Activated CD8-positive, alpha-beta memory T cell treated with anti-CD3 and anti-CD28 coated beads for 36 hours (primary cell): ENCODE measurements around the gene PROSER2. TPM values are rescaled to one million over a fixed set of nuclear protein-coding genes. Genes with fewer than 3 reads are reported as not detected.

ENCODE experiments used
- CTCF ChIA-PET: fragments of 350-600 bp; sonication (Branson Sonifier 250); formaldehyde crosslinking; loops from one replicate; lab custom pipeline; 2021; ENCODE audit warnings: antibody characterized with exemption; lab: Charles Lee
- POLR2A ChIA-PET: fragments of 350-600 bp; sonication (Branson Sonifier 250); formaldehyde crosslinking; loops from one replicate; lab custom pipeline; 2021; ENCODE audit warnings: antibody characterized with exemption; lab: Charles Lee
- total RNA-seq, 2 experiments: library from RNA; stranded (reverse); gene quantifications; one replicate each; pipeline ENCODE4 v1.2.3, GENCODE V29; 2021

PROSER2 gene
- total RNA-seq, 2 experiments from 2014 or later, result 1.4 to 1.6 TPM

DNA sequence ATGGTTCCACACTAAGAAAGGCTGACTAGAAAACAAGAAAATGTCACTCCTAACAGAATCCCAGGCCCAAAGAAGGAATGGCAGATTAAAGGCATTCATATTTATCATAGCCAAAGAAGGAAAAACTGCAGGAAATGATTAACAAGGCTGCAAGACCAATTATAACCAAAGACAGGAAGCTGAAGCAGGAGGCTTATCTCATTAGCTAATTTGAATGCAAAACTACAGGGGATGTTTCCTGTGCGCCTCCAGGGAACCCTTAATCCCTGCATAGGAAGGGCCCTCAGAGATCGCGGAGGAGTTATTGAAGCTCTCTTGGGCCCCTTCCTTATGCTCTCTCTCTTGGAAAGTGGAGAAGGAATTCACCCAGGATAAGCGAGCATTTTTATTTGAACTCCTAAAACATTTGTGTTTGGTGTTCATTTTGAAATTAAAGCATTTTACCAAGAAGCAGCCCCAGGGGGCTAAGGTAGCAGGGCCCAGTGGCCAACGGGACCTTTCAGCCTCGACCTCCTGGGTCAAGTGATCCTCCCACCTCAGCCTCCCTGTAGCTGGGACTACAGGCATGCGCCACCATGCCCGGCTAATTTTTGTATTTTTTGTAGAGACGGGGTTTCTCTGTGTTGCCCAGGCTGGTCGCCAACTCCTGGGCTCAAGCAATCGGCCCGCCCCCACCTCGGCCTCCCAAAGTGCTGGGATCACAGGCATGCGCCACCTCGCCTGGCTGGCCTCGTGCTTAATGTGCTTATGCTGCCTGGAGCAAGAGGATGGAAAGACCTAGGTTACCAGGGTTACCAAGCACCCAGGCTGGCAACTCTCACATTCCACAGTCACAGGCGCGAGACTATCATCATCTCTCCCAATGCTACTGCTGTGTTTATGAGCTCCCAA is 24.1 kb upstream of the PROSER2 start:
- ChIA-PET POLR2A (no interaction called here), CTCF (interaction anchor here (1.1 kb wide), 1 partner anchor 15 kb away, joined by 3 read pairs; no protein-coding TSS in a partner anchor)

DNA sequence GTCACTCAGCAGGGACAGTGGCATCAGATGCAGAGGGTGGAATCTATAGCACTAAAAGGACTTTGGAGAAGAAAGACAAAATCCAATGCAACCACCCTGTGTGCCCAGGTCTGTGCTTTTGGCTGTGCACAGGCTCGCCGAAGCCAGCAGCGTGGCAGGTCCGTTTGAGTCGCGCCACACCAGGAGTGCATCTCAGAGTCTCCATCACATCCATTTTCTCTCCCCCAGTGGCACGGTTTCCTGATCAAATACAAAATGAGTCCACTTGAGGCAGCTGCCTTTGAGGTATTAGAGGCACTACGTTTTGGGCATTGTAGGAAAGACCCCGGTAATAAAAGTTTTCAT is 23.4 kb upstream of the PROSER2 start:
- POLR2A ChIA-PET, result no interaction called here
- CTCF ChIA-PET, result interaction anchor here (1.1 kb wide), 1 partner anchor 14 kb away, joined by 3 read pairs; no protein-coding TSS in a partner anchor

DNA sequence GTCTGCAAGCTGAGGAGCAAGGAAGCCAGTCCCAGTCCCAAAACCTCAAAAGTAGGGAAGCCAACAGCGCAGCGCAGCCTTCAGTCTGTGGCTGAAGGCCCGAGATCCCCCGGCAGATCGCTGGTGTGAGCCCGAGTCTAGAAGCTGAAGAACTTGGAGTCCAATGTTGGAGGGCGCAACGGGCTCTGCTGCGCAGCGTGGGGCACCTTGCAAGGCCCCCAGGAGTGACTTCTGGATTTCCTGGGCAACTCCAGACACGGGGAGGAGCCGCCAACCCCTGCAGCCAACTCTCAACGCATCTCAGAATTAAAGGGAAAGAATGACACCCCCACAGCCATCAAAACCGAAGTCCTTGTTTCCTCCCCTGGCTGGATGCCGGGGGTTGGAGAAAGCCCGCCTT is 18.8 kb upstream of the PROSER2 start:
- CTCF ChIA-PET, result no interaction called here
- POLR2A ChIA-PET, result no interaction called here

DNA sequence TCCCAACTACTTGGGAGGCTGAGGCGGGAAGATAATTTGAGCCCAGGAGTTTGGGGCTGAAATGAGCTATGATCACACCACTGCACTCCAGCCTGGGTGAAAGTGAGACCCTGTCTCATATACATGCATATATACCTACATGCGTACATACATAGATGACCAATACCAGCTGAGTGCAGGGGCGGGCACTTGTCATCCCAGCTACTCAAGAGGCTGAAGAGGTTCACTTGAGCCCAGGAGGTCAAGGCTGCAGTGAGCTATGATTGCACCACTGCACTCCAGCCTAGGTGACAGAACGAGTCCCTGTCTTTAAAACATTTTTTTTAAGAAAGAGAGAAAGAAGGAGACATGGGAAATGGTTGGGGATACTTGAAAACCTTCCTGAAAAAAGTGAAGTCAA is 17.4 kb upstream of the PROSER2 start:
- ChIA-PET CTCF (no interaction called here), POLR2A (no interaction called here)

DNA sequence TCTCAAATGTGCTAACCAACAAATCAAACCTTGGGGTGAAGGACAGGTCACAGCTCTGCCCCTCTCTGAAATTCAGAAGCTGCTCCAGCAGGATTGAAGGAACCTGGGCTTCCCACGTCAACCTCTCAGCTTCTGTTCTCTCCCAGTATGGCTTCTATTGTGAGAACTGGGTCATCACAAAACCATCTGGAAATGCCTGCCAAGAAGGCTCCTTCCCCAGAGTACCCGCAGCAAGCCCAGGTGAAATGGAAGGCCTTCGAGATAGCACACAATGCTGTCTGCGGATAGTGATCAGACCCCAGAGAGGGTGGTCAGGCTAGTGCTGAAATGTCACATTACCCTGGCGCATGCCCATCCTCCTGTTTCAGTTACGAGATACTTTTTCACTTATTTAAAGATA is 16.4 kb upstream of the PROSER2 start:
- ChIA-PET POLR2A (no interaction called here), CTCF (no interaction called here)

DNA sequence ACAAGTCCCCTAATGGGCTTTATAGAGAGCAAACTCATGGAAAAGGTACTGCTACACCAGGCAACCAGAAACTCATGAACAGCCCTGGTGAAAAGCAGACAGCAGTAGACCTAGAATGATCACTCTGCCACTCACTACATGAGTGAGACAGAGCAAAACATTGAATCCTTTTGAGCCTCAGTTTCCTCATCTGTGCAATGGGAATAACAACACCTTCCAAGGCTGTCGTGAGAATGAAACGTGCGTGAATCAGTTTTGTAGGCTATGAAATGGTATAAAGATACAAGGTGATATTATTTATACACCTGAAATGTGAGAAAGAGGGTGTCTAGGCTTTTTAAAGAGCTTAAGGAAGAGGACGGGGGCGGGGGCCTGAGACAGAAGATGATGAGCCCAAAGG is 14.3 kb upstream of the PROSER2 start:
- CTCF ChIA-PET, result interaction anchor here (0.7 kb wide), 1 partner anchor 509 kb away, joined by 3 read pairs; no protein-coding TSS in a partner anchor

DNA sequence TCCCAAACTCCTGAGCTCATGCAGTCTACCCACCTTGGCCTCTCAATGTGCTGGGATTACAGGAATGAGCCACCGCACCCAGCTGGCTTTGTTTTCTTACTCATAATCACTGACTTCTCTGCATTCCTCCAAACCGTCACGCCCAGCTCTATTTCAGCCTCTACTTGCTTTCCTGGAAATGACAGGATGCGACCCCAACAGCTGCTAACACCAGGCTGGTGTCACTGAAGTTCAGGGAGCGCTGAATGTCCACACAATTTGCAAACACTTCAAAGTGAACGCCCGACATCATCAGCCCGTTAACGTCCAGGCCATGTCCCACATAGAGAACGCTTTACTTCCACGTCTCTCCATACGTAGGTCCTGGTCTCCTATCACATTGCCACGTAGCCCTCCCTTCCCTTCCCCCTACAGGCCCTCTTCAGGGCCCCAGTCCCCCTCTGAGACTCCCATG is 12.8 kb upstream of the PROSER2 start:
- ChIA-PET POLR2A (no interaction called here), CTCF (interaction anchor here (1.0 kb wide), 1 partner anchor 9 kb away, joined by 3 read pairs; no protein-coding TSS in a partner anchor)

More for the DNA sequence above, 14.3 kb upstream of the PROSER2 start:
- POLR2A ChIA-PET, result no interaction called here

DNA sequence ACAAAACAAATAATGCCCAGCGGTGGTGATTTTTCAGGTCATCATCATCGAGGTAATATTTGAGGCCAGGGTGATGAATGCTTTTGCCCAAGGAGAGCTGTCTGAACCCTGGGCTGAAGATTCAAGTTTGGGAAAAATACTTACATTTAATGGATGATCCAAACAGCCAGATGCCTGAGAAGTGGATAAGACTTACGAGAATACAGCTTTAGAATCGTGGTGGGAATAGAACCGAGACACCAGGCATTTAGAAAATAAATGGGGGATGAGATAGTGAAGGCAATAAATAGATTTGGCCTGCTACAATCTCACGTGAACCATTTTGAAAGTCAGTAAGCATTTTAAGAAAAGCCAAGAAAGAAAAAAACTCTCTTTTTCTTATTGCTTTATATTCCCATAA is 12.2 kb upstream of the PROSER2 start:
- ChIA-PET CTCF (interaction anchor here (1.0 to 1.1 kb wide), 2 partner anchors 9 to 11 kb away, joined by 3 read pairs; no protein-coding TSS in a partner anchor), POLR2A (no interaction called here)

DNA sequence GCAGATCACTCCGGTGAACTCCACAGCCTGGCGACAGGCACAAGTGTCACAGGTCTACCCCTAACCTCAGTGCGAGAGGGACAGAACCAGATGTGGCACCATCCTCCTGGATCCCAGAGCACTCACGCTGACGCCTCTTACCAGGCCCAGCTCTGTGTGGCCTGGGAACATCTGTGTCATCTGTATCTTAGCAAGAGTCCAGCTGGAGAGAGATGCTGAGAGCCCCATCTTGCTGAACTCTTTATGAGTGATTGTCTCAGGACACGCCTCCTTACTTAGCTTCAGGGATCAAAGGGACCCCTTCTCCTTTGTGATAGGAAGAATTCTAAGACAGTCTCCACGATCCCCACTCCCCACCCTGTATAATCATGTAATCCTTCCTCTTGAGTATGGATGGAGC is 10.0 kb upstream of the PROSER2 start:
- ChIA-PET POLR2A (no interaction called here), CTCF (no interaction called here)

DNA sequence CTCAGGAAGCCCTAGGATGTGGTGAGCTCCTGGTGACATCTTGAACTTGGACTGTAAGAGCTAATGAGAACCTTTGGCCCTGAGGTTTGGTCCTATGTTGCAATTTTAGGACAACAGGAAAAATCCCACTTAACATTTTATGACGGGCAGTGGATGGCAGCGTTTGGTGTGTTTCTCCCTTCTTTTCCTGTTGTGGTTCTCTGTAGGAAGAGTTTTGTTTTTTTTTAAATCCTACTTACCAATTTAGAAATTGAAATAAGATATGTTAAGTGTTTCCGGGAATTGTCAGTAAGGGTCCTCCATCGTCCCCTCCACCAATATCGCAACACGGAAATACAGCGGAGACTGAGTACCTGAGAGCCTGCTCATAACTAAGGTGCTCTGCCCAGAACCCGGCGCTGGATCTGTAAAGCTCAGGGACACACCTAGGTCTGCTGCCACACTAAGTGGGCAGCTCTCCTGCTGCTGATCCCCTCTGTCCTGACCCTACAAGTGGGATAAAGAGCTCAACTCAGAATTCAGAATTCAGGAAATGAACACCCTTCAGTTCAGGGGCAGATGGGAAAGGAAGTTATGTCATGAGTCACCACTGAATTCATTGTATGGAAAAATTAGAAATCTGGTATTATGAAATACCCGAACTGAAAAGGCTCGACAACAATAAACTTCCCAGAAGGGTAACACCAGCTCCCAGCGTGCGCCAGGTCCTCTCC is 9.1 kb upstream of the PROSER2 start:
- CTCF ChIA-PET, result interaction anchor here (0.8 kb wide), 1 partner anchor 15 kb away, joined by 3 read pairs; no protein-coding TSS in a partner anchor
- POLR2A ChIA-PET, result no interaction called here

DNA sequence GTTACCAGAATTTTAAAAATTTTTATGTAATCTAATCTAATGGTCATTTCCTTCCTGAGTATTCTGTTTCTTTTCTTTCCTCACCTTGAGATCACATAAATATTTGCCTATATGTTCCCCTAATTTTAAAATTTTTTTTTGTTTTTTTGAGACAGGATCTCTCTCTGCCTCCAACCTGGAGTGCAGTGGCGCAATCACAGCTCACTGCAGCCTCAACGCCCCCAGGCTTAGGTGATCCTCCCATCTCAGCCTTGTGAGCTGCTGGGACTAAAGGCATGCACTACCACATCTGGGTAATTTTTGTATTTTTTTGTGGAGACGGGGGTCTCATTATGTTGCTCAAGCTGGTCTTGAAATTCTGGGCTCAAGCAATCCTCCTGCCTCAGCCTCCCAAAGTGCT is 4.1 kb upstream of the PROSER2 start:
- CTCF ChIA-PET, result interaction anchor here (0.8 to 1.5 kb wide), 2 partner anchors 9 to 36 kb away, joined by 3 to 5 read pairs; no protein-coding TSS in a partner anchor
- POLR2A ChIA-PET, result no interaction called here

DNA sequence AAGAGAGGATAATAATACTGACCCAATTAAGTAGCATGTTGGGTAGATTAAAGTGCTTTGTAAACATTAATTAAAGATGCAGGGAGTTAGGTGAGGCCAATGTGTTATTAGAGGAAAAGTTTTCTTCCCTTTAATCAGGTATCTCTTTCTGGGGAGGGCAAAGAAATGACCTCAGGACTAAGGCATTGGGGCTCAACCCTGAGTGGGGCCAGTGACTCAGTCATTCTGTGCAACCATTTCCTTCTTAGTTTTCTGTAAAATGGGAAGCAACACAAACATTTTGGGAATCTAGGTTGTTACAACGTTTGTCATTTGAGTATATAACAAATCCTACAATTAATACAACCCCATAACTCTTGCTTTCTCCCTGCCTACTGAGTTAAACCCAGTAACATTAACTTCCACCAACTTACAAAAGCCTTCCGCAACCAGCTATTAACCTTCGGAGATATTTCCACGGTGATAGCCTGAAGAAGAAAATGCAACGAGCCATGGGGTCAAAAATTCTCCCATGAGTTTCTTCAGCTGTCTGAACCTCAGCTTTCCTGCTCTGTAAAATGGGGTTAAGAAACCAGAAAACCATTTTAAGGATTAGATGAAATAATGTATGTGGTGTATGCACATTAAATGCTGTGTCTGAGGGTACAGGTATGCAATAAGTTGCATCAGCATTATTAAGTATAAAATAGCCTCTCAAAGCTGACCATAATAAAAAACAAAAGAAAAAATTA is 965 bp upstream of the PROSER2 start:
- ChIA-PET POLR2A (no interaction called here), CTCF (interaction anchor here (1.0 kb wide), 1 partner anchor 11 kb away, joined by 3 read pairs; no protein-coding TSS in a partner anchor)

DNA sequence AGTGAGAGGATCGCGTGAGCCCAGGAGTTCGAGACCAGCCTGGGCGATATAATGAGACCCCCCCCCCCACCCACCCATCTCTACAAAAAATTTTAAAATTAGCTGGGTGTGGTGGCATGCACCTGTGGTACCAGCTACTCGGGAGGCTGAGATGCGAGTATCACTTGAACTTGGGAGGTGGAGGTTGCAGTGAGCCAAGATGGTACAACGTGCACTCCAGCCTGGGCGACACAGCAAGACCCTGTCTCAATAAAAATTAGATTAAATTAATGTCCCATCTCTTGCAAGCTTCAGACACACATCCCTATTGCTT is 391 bp upstream of the PROSER2 start:
- ChIA-PET CTCF (interaction anchor here (1.0 kb wide), 1 partner anchor 11 kb away, joined by 3 read pairs; no protein-coding TSS in a partner anchor), POLR2A (no interaction called here)

DNA sequence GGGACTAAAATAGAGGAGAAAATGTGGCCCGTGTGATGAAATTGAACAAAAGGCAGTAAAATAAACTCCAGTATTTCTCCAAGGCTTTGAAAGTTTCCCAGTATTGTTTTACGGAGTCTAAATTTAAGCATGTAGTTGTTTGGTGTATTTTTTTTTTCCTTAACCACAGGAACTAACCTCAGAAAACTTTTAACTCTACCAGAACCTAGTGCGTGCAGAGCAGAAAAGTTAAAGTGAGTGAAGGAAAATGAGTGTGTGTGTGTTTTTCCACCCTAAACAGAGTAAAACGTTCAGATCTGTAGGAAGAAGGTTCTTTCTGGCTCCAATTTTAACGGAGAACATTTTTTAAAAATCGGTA is 812 bp downstream of the PROSER2 start:
- CTCF ChIA-PET, result no interaction called here

DNA sequence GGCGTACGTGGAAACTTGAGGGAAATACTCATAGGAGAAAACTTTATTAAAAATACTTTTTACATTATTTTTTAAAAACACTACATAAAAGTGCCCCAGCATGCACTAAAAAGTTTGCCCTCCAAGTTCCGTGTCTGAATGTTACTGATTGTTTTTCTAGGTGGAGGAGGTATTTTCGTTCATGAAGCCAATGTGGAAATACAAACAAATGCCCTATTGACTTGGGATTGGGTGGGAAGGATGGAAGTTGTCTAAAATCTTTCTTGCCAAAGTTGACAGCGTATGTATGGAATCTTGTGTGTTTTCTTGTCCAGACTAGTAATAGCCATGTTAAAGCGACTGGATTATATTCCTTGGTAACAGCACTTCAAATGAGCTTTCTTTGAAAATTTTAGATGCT is 1.2 kb downstream of the PROSER2 start:
- POLR2A ChIA-PET, result interaction anchor here (0.5 kb wide), 1 partner anchor 39 kb away, joined by 4 read pairs; no protein-coding TSS in a partner anchor
- CTCF ChIA-PET, result no interaction called here

More for the DNA sequence above, 812 bp downstream of the PROSER2 start:
- POLR2A ChIA-PET, result no interaction called here

DNA sequence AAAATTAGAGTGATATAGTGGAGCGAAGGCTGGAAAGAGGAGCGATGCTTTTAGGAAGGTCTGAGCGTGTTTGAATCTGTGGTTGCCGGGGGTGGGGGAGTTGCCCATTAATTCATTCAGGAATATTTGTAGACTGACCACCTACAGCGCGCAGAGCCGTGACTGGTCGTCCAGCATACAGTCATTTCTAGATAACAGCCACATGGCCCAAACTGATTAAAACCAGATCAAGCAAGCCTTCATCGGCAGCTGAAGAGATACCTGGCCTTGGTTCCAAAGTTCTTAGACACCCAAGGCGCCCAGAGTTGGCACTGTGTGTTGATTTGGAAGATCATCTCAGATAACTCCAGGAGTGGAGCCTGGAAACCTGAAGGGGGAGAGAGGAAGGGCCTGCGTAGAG is 1.7 kb downstream of the PROSER2 start:
- ChIA-PET POLR2A (interaction anchor here (0.5 kb wide), 1 partner anchor 39 kb away, joined by 4 read pairs; no protein-coding TSS in a partner anchor), CTCF (no interaction called here)

DNA sequence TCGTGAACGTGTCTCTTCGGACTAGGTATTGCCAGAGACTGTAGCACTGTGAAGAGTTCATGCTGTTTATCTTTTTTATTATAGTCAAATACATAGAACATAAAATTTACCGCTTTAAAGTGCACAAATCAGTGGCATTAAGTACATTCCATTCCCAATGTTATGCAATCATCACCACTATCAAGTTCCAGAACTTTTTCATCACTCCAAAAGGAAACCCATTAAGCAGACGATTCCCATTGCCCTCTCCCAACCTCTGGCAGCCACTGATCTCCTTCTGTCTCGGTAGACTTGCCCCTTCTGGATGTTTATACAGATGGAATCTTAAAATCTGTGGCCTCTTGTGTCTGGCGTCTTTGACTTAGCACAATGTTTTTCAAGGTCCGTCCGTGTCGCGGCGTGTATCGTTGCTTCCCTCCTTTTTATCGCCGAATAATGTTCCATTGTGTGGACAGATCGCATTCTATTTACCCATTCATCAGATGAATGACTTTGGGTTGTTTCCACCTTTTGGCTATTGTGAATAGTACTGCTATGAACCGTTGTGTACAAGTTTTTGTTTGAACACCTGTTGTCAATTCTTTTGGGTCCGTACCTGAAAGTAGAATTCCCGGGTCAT is 2.7 kb downstream of the PROSER2 start:
- POLR2A ChIA-PET, result interaction anchor here (0.7 kb wide), 1 partner anchor 321 kb away, joined by 3 read pairs; no protein-coding TSS in a partner anchor
- CTCF ChIA-PET, result interaction anchor here (0.6 kb wide), 1 partner anchor 146 kb away, joined by 3 read pairs; no protein-coding TSS in a partner anchor

DNA sequence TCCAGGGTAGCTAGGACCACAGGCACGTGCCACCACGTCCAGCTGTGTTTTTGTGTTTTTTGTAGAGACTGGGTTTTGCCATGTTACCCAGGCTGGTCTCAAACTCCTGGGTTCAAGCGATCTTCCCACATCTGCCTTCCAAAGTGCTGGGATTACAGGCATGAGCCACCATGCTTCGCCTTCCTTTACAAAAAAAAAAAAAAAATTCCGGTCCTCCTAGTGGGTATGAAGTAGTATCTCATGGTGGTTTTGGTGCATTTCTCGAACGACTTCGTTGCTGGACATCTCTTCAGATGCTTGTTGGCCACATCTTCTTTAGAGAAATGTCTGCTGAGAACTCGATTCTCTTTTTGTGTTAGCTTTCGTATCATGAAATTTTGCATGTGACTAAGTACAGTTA is 3.9 kb downstream of the PROSER2 start:
- ChIA-PET POLR2A (no interaction called here), CTCF (interaction anchor here (0.9 kb wide), 1 partner anchor 22 kb away, joined by 3 read pairs; no protein-coding TSS in a partner anchor)

DNA sequence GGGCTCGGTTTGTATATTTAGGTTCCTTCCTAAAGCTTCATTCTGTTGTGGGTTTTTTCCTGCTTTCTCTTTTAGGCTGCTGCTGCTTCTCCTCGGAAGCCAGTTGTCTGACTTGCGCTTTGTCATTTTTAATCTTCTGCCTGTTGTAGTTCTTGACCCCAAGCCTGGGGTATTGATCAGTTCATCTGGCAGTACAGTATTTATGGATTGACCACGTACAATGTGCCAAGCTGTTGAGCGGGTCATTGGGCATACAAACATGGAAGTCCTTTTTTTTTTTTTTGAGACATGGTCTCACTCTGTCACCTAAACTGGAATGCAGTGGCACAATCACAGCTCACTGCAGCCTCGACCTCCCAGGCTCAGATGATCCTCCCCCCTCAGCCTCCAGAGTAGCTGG is 4.3 kb downstream of the PROSER2 start:
- ChIA-PET CTCF (interaction anchor here (0.9 kb wide), 1 partner anchor 22 kb away, joined by 3 read pairs; no protein-coding TSS in a partner anchor), POLR2A (no interaction called here)
